HepG2 (cell line): ENCODE data around the gene MEIS1.

Source experiments
- KLF16 ChIP-seq, 2 experiments: sonication (generic) in 1 of 2; formaldehyde crosslinking in 1 of 2; IDR thresholded peaks; 2 replicates each; pipeline versions ENCODE4 v1.6.1 to v1.8.0; 2016 to 2023; ENCODE audit warnings: missing genetic modification reagents in 2 of 2, missing compliant biosample characterization in 1 of 2
- KLF9 ChIP-seq: IDR thresholded peaks from 2 replicates; pipeline ENCODE4 v1.6.1; 2016; ENCODE audit warnings: low read depth
- RAD21 ChIP-seq: fragments of 450-650 bp; formaldehyde crosslinking; IDR thresholded peaks from 2 replicates; pipeline ENCODE4 v1.5.0; 2020; ENCODE audit warnings: mild to moderate bottlenecking
- SNAPC2 ChIP-seq: sonication (generic); formaldehyde crosslinking; IDR thresholded peaks from 2 replicates; pipeline ENCODE4 v1.8.1; 2022; ENCODE audit warnings: mild to moderate bottlenecking, missing genetic modification reagents
- TEAD3 ChIP-seq: optimal IDR thresholded peaks from 2 replicates; pipeline ENCODE3; 2016; ENCODE audit warnings: borderline replicate concordance
- ZBTB38 ChIP-seq: sonication (generic); formaldehyde crosslinking; IDR thresholded peaks from 2 replicates; pipeline ENCODE4 v1.5.1; 2020; ENCODE audit warnings: mild to moderate bottlenecking, missing genetic modification reagents
- ZNF326 ChIP-seq: sonication (generic); formaldehyde crosslinking; IDR thresholded peaks from 2 replicates; pipeline ENCODE4 v1.4.0; 2020; ENCODE audit warnings: missing genetic modification reagents, borderline replicate concordance
- TF ChIP-seq, protein P1 (sequence below): sonication (generic); formaldehyde crosslinking; IDR thresholded peaks from 2 replicates; pipeline ENCODE4 v1.8.0; 2022; ENCODE audit warnings: mild to moderate bottlenecking, missing genetic modification reagents; ENCODE audit not compliant: insufficient replicate concordance

DNA sequence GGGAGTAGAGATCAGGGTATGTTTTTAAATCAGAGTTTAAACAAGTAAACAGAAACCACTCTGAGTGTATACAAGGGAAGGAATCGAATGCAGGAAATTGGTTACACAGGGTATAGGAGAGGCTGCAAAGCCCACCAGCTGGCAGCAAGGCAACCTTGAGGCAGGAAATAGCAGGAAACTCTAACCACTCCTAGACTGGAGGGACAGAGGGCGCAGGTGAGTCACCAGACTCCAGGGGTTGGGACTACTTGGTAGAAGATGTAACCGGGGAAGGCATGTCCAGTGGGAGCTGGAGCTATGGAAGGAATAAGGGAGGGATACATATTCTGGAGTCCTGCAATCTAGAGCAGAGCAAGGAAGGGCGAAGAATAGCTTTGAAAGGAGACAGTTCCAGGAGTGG lies 152.3 kb downstream of the MEIS1 start:
- TF ChIP-seq, protein P1, sequence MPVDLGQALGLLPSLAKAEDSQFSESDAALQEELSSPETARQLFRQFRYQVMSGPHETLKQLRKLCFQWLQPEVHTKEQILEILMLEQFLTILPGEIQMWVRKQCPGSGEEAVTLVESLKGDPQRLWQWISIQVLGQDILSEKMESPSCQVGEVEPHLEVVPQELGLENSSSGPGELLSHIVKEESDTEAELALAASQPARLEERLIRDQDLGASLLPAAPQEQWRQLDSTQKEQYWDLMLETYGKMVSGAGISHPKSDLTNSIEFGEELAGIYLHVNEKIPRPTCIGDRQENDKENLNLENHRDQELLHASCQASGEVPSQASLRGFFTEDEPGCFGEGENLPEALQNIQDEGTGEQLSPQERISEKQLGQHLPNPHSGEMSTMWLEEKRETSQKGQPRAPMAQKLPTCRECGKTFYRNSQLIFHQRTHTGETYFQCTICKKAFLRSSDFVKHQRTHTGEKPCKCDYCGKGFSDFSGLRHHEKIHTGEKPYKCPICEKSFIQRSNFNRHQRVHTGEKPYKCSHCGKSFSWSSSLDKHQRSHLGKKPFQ (CRISPR knock-in tag): no peak
- TF ChIP-seq KLF16 (CRISPR knock-in tag; IDR thresholded peaks at IDR 0.05) (no peak), TEAD3 (CRISPR knock-in tag) (no peak), ZNF326 (CRISPR knock-in tag) (no peak), RAD21 (CRISPR knock-in tag) (peak; percentile 69), ZBTB38 (no peak), KLF9 (CRISPR knock-in tag) (no peak), SNAPC2 (no peak)
